ENCODE data around the gene UQCC3.
"Not testable (repeated sequence)": the region's sequence is repeated elsewhere in the genome, so short reads cannot be mapped to it uniquely, and the experiment has no call there.

UQCC3 gene

DNA sequence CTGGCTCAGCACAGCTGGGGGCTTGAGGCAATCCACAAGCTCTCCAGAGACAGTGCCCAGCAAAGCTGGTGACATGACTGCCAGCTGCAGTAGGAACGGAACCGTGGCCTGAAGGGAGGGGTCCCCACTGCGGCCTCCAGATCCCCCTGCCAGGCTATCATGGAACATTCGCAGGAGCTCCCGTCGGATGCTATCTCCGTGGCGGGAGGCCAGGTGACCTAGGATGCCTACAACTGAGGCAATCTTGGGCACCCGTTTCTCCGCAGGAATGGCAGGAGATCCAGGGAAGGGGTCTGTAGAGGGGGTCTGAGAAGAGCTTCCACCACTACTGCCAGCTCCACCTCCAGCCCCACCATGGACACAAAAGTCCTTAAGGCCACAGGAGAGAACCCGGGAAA is 22.5 kb upstream of the UQCC3 start:
- H3K9ac ChIP-seq (ENCODE audit: low read depth, low read length) = no peak overlapping the region
- H3K36me3 ChIP-seq (ENCODE audit: insufficient read depth, low read depth, low read length) = peaks cover 31% of the 10 kb centered on the region
- no peaks in the 10 kb centered on the region for H3K9me3 ChIP-seq (ENCODE audit: insufficient read depth, low read depth, low read length)
- H3K27ac ChIP-seq (ENCODE audit: low read length) = no peak overlapping the region
- peaks cover 2% of the 10 kb centered on the region; the same call in 1 of the 2 replicates for H3K4me1 ChIP-seq (ENCODE audit: insufficient read depth, low read length)
- no peak overlapping the region for H3K4me3 ChIP-seq (ENCODE audit: low read length)
- no peaks in the 10 kb centered on the region for H3K27me3 ChIP-seq (ENCODE audit: insufficient read depth, low read length)

DNA sequence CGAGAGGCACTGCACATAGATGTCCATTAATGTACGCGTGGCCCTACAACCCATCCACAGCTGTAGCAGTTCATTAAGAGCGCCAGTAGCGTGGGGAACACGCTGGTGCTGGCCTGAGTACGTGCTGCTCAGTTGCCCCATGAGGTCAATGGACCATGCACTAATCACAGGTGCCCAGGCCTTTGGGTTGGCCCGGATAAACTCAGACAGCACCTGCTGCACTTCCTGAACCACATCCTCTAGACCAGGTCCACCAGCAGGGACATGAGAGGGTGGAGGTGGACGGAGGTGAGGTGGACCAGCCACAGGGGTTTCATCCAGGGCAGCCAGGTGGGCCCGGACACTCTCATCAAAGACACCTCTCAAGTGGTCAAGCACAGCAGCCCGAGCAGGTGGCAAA is 22.0 kb upstream of the UQCC3 start:
- Histone ChIP-seq H3K27ac (ENCODE audit: low read length) (no peak overlapping the region), H3K4me3 (ENCODE audit: low read length) (no peak overlapping the region), H3K36me3 (ENCODE audit: insufficient read depth, low read depth, low read length) (peaks cover 25% of the 10 kb centered on the region), H3K9ac (ENCODE audit: low read depth, low read length) (no peak overlapping the region), H3K4me1 (ENCODE audit: insufficient read depth, low read length) (peaks cover 2% of the 10 kb centered on the region; the same call in 1 of the 2 replicates), H3K9me3 (ENCODE audit: insufficient read depth, low read depth, low read length) (no peaks in the 10 kb centered on the region), H3K27me3 (ENCODE audit: insufficient read depth, low read length) (no peaks in the 10 kb centered on the region)

DNA sequence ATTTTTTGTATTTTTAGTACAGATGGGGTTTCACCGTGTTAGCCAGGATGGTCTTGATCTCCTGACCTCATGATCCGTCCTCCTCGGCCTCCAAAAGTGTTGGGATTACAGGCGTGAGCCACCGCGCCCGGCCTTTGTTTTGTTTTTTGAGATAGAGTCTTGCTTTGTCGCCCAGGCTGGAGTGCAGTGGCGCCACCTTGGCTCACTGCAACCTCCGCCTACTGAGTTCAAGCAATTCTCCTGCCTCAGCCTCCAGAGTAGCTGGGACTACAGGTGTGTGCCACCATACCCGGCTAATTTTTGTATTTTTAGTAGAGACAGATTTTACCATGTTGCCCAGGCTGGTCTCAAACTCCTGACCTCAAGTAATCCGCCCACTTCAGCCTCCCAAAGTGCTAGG is 21.2 kb upstream of the UQCC3 start:
- H3K9ac ChIP-seq (ENCODE audit: low read depth, low read length); H3K9me3 ChIP-seq (ENCODE audit: insufficient read depth, low read depth, low read length); H3K27ac ChIP-seq (ENCODE audit: low read length); H3K27me3 ChIP-seq (ENCODE audit: insufficient read depth, low read length); H3K4me3 ChIP-seq (ENCODE audit: low read length); H3K4me1 ChIP-seq (ENCODE audit: insufficient read depth, low read length): not testable (repeated sequence)
- peaks cover 21% of the 10 kb centered on the region for H3K36me3 ChIP-seq (ENCODE audit: insufficient read depth, low read depth, low read length)

DNA sequence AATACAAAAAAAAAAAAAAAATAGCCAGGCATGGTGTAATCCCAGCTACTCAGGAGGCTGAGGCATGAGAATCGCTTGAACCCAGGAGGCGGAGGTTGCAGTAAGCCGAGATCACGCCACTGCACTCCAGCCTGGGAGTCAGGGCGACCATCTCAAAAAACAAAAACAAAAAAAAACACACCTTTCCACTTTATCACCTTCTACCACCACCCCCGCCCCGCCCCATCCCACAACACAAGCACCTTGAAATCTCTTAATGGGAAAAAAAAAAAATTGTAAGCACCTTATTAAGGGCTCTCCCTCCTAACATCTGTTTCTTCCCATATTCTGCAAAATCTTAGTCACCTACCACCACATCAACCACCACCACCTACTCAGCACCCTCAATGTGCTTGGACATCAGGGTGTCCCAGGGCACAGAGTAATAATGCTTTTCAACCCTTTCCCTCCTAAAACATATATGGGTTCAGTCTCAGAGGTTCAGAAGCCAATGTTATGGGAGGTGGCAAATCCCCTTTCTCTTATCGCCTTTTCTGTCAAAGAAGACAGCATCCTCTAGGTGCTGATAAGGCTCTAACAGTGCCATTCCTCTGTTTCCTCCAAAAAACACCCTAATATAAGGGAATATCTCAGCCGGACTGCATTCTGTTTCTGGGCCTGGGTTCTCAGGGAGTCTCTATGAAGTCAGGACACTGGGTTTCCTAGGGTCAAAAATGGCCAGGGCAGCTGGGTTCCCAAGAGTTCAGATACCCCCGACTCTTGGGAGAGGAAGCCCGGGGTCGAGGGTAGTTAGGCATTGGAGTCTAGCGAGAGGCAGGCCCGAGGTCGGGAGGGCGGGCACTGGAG is 19.1 kb upstream of the UQCC3 start:
- no peaks in the 10 kb centered on the region for H3K9me3 ChIP-seq (ENCODE audit: insufficient read depth, low read depth, low read length)
- H3K4me1 ChIP-seq (ENCODE audit: insufficient read depth, low read length) = 0 out of 2 replicates have a peak, but pooled peaks cover 2% of the 10 kb centered on the region
- H3K36me3 ChIP-seq (ENCODE audit: insufficient read depth, low read depth, low read length) = peaks cover 21% of the 10 kb centered on the region
- H3K9ac ChIP-seq (ENCODE audit: low read depth, low read length) = peak overlapping the region; percentile 96
- peak overlapping the region; percentile 100 for H3K4me3 ChIP-seq (ENCODE audit: low read length)
- H3K27ac ChIP-seq (ENCODE audit: low read length) = peak overlapping the region; percentile 10
- H3K27me3 ChIP-seq (ENCODE audit: insufficient read depth, low read length) = no peaks in the 10 kb centered on the region

DNA sequence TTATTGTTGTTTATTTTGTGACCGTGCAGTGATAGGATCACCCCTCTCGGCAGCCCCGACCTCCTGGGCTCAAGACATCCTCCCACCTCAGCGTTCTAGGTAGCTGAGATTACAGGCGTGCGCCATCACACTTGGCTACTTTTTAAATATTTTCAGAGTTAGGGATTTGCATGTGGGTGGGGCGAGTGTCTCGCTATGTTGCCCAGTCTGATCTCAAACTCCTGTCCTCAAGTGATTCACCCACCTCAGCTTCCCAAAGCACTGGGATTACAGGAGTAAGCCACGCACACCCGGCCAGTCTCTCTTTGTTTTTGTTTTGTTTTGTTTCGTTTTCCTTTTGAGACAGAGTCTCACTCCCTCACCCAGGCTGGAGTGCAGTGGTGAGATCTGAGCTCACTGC is 17.2 kb upstream of the UQCC3 start:
- H3K9me3 ChIP-seq (ENCODE audit: insufficient read depth, low read depth, low read length) = no peaks in the 10 kb centered on the region
- H3K4me3 ChIP-seq (ENCODE audit: low read length) = no peak overlapping the region
- H3K36me3 ChIP-seq (ENCODE audit: insufficient read depth, low read depth, low read length) = peaks cover 6% of the 10 kb centered on the region
- no peak overlapping the region for H3K9ac ChIP-seq (ENCODE audit: low read depth, low read length)
- H3K27me3 ChIP-seq (ENCODE audit: insufficient read depth, low read length) = no peaks in the 10 kb centered on the region
- H3K4me1 ChIP-seq (ENCODE audit: insufficient read depth, low read length) = 0 out of 2 replicates have a peak, but pooled peaks cover 2% of the 10 kb centered on the region
- no peak overlapping the region for H3K27ac ChIP-seq (ENCODE audit: low read length)

DNA sequence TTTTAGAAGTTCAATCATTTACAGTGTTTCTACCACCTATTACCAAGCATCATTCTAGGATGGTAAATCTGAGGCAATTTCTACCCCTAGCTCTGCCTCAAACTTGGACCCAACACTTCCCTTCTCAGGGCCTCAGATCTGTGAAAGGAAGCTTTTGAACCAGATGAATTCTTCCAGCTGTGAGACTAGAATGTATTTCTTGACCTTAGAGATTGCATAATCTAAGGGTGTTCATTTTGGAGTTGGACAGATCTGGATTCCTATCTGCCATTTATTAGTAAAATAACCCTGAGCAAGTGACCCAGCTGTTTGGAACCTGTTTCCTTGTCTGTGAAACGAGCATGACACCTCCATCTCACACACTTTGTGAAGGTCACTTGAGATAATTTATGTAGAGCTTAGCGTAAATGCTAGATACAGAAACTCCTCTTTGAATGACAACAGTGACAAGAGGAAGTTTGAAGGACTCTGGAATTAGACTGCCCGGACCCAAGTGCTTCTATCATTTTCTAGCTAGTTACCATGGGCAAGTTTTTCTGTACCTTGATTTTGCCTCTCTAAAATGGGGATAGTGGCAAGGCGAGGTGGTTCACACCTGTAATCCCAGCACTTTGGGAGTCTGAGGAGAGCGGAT is 14.6 kb upstream of the UQCC3 start:
- no peaks in the 10 kb centered on the region for H3K9me3 ChIP-seq (ENCODE audit: insufficient read depth, low read depth, low read length)
- H3K9ac ChIP-seq (ENCODE audit: low read depth, low read length) = no peak overlapping the region
- H3K4me3 ChIP-seq (ENCODE audit: low read length) = no peak overlapping the region
- H3K36me3 ChIP-seq (ENCODE audit: insufficient read depth, low read depth, low read length) = 0 out of 2 replicates have a peak, but pooled peaks cover 5% of the 10 kb centered on the region
- no peak overlapping the region for H3K27ac ChIP-seq (ENCODE audit: low read length)
- H3K27me3 ChIP-seq (ENCODE audit: insufficient read depth, low read length) = no peaks in the 10 kb centered on the region
- 0 out of 2 replicates have a peak, but pooled peaks cover 2% of the 10 kb centered on the region for H3K4me1 ChIP-seq (ENCODE audit: insufficient read depth, low read length)

DNA sequence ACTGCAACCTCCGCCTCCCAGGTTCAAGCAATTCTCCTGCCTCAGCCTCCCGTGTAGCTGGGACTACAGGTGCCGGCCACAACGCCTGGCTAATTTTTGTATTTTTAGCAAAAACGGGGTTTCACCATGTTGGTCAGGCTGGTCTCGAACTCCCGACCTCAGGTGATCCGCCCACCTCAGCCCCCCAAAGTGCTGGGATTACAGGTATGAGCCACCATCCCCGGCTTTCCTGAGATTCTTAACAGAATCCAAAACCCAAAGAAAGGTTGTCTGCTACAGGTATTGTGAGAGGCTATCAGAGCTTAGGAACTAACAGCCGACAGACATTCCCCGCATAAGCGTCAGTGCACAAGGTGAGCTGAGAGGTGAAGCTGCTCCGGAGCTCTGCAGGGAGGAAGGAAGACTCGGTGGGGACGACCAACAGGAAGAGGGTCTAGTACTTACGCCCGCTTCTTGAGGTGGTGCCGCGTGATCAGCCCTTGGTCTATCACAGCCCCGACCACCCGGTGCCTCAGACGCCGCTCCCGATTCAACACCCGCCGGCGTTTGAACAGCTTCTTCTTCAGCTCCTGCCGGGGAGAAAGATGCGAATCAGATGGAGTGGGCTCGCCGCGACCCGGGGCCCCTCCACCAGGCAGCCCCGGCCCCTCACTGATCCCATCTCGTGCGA is 6.9 kb upstream of the UQCC3 start:
- peaks cover 10% of the 10 kb centered on the region; the same call in 1 of the 2 replicates for H3K4me1 ChIP-seq (ENCODE audit: insufficient read depth, low read length)

DNA sequence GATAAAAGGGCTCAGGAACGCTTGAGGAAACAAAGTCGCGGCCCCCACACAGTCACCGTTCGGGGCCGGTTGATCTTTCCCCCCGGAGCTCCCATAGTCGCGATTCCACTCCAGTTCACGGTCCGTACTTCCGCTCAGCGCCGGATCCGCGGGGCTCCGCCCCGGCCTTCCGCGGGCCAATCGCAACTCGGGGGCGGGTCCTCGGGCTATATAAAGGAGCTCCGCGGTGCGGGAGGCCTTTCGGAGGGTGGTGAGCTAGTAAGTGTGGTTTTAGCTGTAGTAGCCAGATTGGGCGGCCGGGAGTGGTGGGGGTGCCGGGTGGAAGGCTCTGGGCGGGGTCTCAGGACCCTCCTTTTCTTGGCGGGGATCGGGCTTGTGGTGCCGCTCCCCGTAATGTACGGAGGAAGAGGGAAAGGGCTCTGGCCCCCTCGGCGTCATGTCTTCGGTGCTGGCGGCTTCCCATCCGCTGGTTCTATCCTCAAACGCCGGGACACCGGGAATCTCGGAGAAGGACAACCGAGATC is 6.3 kb upstream of the UQCC3 start, which contains the start of the genes C11orf98 and CSKMT:
C11orf98 (minus strand) TSS at position 136 of the 524 bp plus-strand sequence; CDS start at position 95, 41 bp downstream.
CSKMT (plus strand) TSS at position 238 of the 524 bp plus-strand sequence. CDS start 568 bp downstream, outside the sequence.
- H3K27me3 ChIP-seq (ENCODE audit: insufficient read depth, low read length) = no peaks in the 10 kb centered on the region
- H3K9ac ChIP-seq (ENCODE audit: low read depth, low read length) = peak within 1 kb of the TSS; percentile 100
- H3K4me3 ChIP-seq (ENCODE audit: low read length) = peak within 1 kb of the TSS; percentile 98
- H3K9me3 ChIP-seq (ENCODE audit: insufficient read depth, low read depth, low read length) = no peaks in the 10 kb centered on the region
- H3K4me1 ChIP-seq (ENCODE audit: insufficient read depth, low read length) = peaks cover 10% of the 10 kb centered on the region; the same call in 1 of the 2 replicates
- H3K36me3 ChIP-seq (ENCODE audit: insufficient read depth, low read depth, low read length) = peaks cover 44% of the 10 kb centered on the region
- peak within 1 kb of the TSS; percentile 80 for H3K27ac ChIP-seq (ENCODE audit: low read length)

More for the DNA sequence above, 6.9 kb upstream of the UQCC3 start:
- H3K27ac ChIP-seq (ENCODE audit: low read length) = peak overlapping the region; percentile 68
- no peaks in the 10 kb centered on the region for H3K27me3 ChIP-seq (ENCODE audit: insufficient read depth, low read length)
- peaks cover 44% of the 10 kb centered on the region for H3K36me3 ChIP-seq (ENCODE audit: insufficient read depth, low read depth, low read length)
- no peaks in the 10 kb centered on the region for H3K9me3 ChIP-seq (ENCODE audit: insufficient read depth, low read depth, low read length)
- H3K9ac ChIP-seq (ENCODE audit: low read depth, low read length) = peak overlapping the region; percentile 100; the same call in 1 of the 2 replicates
- peak overlapping the region; percentile 98 for H3K4me3 ChIP-seq (ENCODE audit: low read length)

DNA sequence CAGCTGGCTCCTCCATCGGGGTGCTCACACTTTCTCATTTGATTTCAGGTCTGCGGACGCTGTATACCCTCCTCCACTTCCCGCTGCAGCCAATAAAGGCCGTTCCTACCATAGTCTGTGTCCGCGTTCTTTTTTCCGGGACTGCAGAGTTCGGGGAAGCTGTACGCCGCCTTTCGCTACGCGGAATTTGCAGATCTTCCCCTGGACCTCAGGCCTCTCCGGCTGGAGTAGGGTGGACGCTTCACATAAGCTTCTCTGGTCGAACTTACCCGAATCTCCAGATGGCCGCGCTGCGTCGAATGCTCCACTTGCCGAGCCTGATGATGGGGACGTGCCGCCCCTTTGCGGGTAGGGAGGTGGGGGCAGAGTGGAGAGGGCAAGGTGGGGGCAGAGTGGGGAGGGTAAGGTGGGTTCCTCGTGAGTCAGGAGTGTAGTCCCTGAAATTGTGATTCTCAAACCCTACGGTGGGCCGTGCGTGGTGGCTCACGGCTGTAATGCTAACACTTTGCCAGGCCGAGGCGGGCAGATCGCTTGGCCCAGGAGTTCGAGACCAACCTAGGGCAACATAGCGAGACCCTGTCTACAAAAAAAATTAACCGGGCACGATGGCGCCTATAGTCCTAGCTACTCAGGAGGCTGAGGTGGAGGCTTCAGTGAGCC is 5.7 kb upstream of the UQCC3 start:
- Histone ChIP-seq H3K4me3 (ENCODE audit: low read length) (peak overlapping the region; percentile 98), H3K4me1 (ENCODE audit: insufficient read depth, low read length) (peaks cover 10% of the 10 kb centered on the region; the same call in 1 of the 2 replicates), H3K9me3 (ENCODE audit: insufficient read depth, low read depth, low read length) (no peaks in the 10 kb centered on the region), H3K9ac (ENCODE audit: low read depth, low read length) (peak overlapping the region; percentile 100), H3K27me3 (ENCODE audit: insufficient read depth, low read length) (no peaks in the 10 kb centered on the region), H3K36me3 (ENCODE audit: insufficient read depth, low read depth, low read length) (peaks cover 44% of the 10 kb centered on the region), H3K27ac (ENCODE audit: low read length) (peak overlapping the region; percentile 80)

DNA sequence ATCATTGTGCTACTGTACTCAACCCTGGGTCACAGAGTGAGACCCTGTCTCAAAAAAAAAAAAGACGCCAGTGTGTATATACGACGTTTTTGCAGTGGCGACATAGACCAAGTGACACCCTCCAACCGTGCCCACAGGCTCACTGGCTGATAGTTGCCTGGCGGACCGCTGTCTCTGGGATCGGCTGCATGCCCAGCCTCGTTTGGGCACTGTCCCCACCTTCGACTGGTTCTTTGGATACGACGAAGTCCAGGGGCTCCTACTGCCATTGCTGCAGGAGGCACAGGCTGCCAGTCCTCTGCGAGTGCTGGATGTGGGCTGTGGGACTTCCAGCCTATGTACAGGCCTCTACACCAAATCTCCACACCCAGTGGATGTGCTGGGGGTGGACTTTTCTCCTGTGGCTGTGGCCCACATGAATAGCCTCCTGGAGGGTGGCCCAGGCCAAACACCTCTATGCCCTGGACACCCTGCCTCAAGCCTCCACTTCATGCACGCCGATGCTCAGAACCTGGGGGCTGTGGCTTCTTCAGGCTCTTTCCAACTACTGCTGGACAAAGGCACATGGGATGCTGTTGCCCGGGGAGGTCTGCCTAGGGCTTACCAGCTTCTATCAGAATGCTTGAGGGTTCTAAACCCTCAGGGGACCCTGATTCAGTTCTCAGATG is 5.1 kb upstream of the UQCC3 start:
- Histone ChIP-seq H3K36me3 (ENCODE audit: insufficient read depth, low read depth, low read length) (peaks cover 42% of the 10 kb centered on the region), H3K4me3 (ENCODE audit: low read length) (peak overlapping the region; percentile 98), H3K27ac (ENCODE audit: low read length) (peak overlapping the region; percentile 80), H3K4me1 (ENCODE audit: insufficient read depth, low read length) (peaks cover 10% of the 10 kb centered on the region; the same call in 1 of the 2 replicates), H3K9ac (ENCODE audit: low read depth, low read length) (peak overlapping the region; percentile 100), H3K9me3 (ENCODE audit: insufficient read depth, low read depth, low read length) (no peaks in the 10 kb centered on the region), H3K27me3 (ENCODE audit: insufficient read depth, low read length) (no peaks in the 10 kb centered on the region)
